RWPE2 (cell line): ENCODE measurements around the gene CROCC2.
A peak's percentile ranks its signal among the peaks of the same experiment; 100 is the strongest.

Experiments
- ATAC-seq: fragments of 200-7000 bp; cut with Tn5 transposase; 3 replicates; pipeline ENCODE4 v1.9.1; 2021; ENCODE audit warnings: low read depth
- DNase-seq: peaks from one replicate; pipeline ENCODE4 v3.0.0-alpha.2; 2020; ENCODE audit warnings: low spot score
- H3K27ac ChIP-seq: fragments of 450-650 bp; 2 replicates; pipeline ENCODE4 v1.5.1; 2017; ENCODE audit warnings: mild to moderate bottlenecking; ENCODE audit not compliant: poor library complexity, severe bottlenecking
- H3K27me3 ChIP-seq: fragments of 250-450 bp; sonication (Bioruptor Pico); 2 replicates; pipeline ENCODE4 v1.5.1; 2021; ENCODE audit warnings: mild to moderate bottlenecking, moderate library complexity; ENCODE audit not compliant: insufficient read depth, poor library complexity, severe bottlenecking
- H3K36me3 ChIP-seq: fragments of 250-450 bp; sonication (Bioruptor Pico); 2 replicates; pipeline ENCODE4 v1.5.1; 2020; ENCODE audit warnings: low read depth, mild to moderate bottlenecking, moderate library complexity
- H3K4me1 ChIP-seq: fragments of 250-450 bp; sonication (Bioruptor Pico); 2 replicates; pipeline ENCODE4 v1.5.1; 2021; ENCODE audit warnings: mild to moderate bottlenecking, moderate library complexity; ENCODE audit not compliant: insufficient read depth, poor library complexity, severe bottlenecking
- H3K4me3 ChIP-seq: fragments of 250-450 bp; sonication (Bioruptor Pico); 2 replicates; pipeline ENCODE4 v1.5.1; 2021; ENCODE audit warnings: mild to moderate bottlenecking, moderate library complexity; ENCODE audit not compliant: severe bottlenecking
- H3K9me3 ChIP-seq: fragments of 250-450 bp; sonication (Bioruptor Pico); 2 replicates; pipeline ENCODE4 v1.5.1; 2021; ENCODE audit warnings: mild to moderate bottlenecking, moderate library complexity; ENCODE audit not compliant: severe bottlenecking
- TF ChIP-seq, protein P1 (sequence below): fragments of 450-650 bp; IDR thresholded peaks from one replicate; pipeline ENCODE4 v1.5.1; 2017; ENCODE audit warnings: mild to moderate bottlenecking, moderate library complexity; ENCODE audit not compliant: poor library complexity, severe bottlenecking

The CROCC2 gene

DNA sequence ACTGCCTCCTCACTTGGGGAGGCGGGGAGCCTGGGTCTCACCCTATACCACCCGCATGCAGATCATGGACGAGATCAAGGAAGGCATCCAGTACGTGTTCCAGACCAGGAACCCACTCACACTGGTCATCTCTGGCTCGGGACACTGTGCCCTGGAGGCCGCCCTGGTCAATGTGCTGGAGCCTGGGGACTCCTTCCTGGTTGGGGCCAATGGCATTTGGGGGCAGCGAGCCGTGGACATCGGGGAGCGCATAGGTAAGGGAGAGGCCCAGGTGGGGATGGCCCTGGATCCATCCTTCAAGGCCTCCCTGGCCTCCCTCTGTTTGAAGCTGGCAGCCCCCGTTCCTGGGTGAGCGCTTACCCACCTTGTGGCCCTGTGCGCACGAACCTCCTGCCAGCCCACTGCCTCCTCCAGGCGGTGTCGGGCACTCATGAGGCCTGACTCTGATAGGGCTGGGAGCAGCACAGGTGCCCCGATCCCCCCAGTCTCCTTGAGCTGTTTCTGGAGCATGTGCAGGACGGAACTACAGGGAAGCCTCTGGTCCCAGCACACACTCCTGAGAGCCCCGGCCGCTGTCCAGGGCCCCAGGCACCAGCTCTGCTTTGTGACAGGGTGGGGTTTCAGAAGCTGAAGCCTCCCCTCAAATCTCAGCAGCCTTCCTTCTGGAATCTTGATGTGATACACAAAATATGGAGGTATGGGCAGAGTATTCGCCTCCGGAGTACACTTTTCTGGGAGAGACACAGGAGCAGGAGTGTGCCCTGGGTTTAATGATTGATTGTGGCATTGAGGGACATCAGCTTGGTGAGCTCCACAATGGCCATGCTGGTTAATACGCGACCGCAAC, 36.8 kb upstream of the CROCC2 start:
- H3K4me3 ChIP-seq = no peak overlapping the region
- H3K9me3 ChIP-seq = no peaks in the 10 kb centered on the region
- ATAC-seq = no peak
- no peak overlapping the region for H3K27ac ChIP-seq
- DNase-seq = no peak
- H3K27me3 ChIP-seq = no peaks in the 10 kb centered on the region
- TF ChIP-seq, protein P1, sequence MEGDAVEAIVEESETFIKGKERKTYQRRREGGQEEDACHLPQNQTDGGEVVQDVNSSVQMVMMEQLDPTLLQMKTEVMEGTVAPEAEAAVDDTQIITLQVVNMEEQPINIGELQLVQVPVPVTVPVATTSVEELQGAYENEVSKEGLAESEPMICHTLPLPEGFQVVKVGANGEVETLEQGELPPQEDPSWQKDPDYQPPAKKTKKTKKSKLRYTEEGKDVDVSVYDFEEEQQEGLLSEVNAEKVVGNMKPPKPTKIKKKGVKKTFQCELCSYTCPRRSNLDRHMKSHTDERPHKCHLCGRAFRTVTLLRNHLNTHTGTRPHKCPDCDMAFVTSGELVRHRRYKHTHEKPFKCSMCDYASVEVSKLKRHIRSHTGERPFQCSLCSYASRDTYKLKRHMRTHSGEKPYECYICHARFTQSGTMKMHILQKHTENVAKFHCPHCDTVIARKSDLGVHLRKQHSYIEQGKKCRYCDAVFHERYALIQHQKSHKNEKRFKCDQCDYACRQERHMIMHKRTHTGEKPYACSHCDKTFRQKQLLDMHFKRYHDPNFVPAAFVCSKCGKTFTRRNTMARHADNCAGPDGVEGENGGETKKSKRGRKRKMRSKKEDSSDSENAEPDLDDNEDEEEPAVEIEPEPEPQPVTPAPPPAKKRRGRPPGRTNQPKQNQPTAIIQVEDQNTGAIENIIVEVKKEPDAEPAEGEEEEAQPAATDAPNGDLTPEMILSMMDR = no peak
- H3K4me1 ChIP-seq = no peaks in the 10 kb centered on the region
- H3K36me3 ChIP-seq = no peaks in the 10 kb centered on the region

DNA sequence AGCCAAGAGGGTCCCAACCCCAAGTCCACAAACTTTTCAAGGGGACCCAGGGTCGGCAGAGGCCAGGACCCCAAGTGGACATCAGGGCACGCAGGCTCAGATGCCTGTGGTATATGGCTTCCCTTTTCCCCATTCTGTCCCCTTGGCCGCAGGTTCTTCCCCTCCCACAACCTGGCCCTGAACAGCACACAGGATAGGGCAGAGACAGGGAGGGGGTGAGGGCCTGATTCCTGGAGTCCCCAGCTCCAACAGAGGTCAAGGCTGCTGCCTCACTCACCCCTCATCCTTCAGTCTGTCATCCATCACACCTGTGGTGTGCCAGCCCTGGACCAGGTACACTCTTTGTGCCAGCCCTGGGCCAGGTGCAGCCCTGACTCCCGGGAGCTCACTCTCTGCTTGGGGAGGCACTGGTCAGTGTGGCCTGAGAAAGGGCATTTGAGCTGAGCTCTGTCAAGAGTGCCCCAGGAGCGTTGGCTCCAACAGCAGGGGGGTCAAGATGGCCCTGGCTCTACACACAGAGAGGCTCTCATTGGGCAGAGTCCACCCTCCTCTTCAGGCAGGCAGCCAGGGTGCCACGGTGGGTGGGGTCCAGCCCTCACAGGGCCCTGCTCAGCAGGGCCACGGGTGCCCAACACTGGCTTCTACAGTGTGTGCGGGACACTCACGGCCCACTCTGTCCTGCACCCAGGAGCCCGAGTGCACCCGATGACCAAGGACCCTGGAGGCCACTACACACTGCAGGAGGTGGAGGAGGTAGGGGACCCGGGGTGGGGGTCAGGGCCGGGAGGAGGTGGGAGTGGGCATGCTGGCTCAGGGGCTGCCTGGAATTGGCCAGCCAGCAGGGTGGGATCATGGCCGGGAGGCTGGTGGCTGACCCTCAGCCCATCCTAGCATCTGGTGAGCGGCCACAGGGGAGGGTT, 35.9 kb upstream of the CROCC2 start:
- TF ChIP-seq, protein P1 = no peak
- H3K27me3 ChIP-seq = no peaks in the 10 kb centered on the region
- no peak overlapping the region for H3K27ac ChIP-seq
- no peaks in the 10 kb centered on the region for H3K4me1 ChIP-seq
- DNase-seq = no peak
- no peak for ATAC-seq
- H3K36me3 ChIP-seq = no peaks in the 10 kb centered on the region
- no peak overlapping the region for H3K4me3 ChIP-seq
- no peaks in the 10 kb centered on the region for H3K9me3 ChIP-seq

DNA sequence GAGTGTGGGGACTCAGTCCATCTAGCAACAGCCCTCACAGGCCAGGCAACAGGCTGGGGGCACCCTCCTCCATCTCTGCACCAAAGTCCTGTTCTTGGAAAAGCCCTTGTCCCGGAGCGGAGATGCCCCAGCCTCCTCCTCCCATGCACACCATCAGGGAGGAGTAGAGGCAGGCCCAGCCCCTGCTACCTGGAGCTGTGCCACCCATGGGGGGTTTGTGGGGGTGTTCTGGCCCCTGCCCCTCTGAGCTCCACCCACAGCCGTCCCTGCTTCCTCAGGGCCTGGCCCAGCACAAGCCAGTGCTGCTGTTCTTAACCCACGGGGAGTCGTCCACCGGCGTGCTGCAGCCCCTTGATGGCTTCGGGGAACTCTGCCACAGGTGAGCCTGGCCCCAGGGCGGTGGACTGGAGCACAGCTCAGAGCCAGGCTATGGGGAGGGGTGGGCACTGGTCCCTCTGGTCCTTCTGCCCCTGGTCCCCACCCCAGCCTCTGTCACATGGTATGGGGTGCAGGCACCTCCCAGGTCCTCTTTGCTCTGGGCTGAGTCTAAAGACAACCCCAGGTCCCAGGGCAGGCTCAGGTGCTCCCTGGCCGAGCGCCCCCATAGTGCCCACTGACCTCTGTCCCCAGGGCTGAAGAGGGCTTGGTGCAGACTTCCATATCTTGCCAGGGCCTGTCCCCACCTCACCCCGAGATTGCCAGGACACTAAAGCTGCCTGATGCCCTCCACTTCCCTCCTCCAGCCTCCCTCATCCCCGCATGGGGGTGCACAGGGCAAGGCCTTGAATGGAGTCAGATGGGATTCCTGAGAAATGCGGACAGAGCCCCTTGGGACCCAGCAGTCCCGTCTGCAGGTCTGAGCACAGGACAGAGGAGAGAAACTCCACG, 34.8 kb upstream of the CROCC2 start:
- Histone ChIP-seq H3K27me3 (no peaks in the 10 kb centered on the region), H3K9me3 (no peaks in the 10 kb centered on the region), H3K4me1 (no peaks in the 10 kb centered on the region), H3K27ac (no peak overlapping the region), H3K4me3 (no peak overlapping the region), H3K36me3 (no peaks in the 10 kb centered on the region)
- TF ChIP-seq, protein P1 = no peak
- ATAC-seq (no peak), DNase-seq (no peak)

DNA sequence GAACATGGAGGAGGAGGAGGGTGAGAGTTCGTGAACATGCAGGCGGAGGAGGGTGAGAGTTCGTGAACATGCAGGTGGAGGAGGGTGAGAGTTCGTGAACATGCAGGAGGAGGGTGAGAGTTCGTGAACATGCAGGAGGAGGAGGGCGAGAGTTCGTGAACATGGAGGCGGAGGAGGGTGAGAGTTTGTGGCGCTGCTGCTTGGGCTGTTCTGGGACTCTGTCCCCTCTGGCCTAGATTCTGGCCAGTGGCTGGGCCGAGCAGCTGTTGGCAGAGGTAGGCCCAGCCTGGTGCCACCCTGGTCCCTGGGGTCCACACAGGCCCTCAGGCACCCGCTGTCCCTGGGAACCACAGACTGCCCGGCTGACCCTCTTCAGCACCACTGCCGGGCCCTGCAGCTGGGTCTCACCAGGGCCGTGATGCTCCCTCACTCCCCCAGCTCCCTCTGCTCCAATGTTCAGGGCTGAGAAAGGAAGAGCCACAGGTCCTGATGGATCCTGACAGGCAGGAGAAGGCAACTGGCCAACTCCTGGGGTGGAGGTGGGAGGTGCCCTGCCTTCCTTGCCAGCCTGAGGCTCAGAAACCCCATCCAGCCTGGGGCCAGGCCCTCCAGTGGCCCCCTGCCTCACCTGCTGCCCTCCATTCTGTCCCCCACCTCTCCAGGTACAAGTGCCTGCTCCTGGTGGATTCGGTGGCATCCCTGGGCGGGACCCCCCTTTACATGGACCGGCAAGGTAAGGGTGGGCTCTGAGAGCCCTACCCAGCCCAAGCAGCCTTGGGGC, 33.6 kb upstream of the CROCC2 start:
- H3K9me3 ChIP-seq = no peaks in the 10 kb centered on the region
- DNase-seq = peak; percentile 32
- no peaks in the 10 kb centered on the region for H3K36me3 ChIP-seq
- TF ChIP-seq, protein P1 = no peak
- no peaks in the 10 kb centered on the region for H3K27me3 ChIP-seq
- H3K4me1 ChIP-seq = no peaks in the 10 kb centered on the region
- H3K4me3 ChIP-seq = no peak overlapping the region
- no peak overlapping the region for H3K27ac ChIP-seq
- ATAC-seq = no peak; the same call in 2 of the 3 replicates
